Esophagus muscularis mucosa (tissue), 3 donors: Measurements from ENCODE around the gene DOK6.

Experiments
- CTCF ChIP-seq, 3 experiments: fragments of 200-600 bp in 2 of 3; fragments of 450-650 bp in 1 of 3; sonication (generic) in 2 of 3; IDR thresholded peaks; one replicate each; pipeline ENCODE4 v1.5.1; 2017 to 2019; ENCODE audit warnings: antibody characterized with exemption in 3 of 3, mild to moderate bottlenecking in 2 of 3, moderate library complexity in 1 of 3
- POLR2A ChIP-seq: fragments of 450-650 bp; IDR thresholded peaks from one replicate; pipeline ENCODE4 v1.6.1; 2017; ENCODE audit warnings: antibody characterized with exemption, moderate library complexity, mild to moderate bottlenecking, low read depth
- POLR2AphosphoS5 ChIP-seq, 2 donors: sonication (generic); formaldehyde crosslinking; IDR thresholded peaks; one replicate each; pipeline ENCODE4 v1.6.1; 2017; ENCODE audit warnings: antibody characterized with exemption in 2 of 2

- no peak for TF ChIP-seq CTCF (IDR thresholded peaks at IDR 0.05)
- no peak for TF ChIP-seq POLR2A
- TF ChIP-seq POLR2AphosphoS5 (IDR thresholded peaks at IDR 0.05), result no peak
These were observed 479.4 kb downstream of the DOK6 start for GRCh38 chr18:69880083-69880482.
